ENCODE measurements around the gene DGKQ. TPM values are rescaled to one million over a fixed set of nuclear protein-coding genes. Genes with fewer than 3 reads are reported as not detected.

The DGKQ gene
- total and polyA plus RNA-seq, 9 of the 15 experiments (the other 6 are each of a cell fraction or from before 2014, with no cell fraction given) = 0.17 to 22.0 (median 5.6) TPM

GRCh38 chr4:951186-951585 lies 22.2 kb downstream of the DGKQ start:
- ChIA-PET POLR2A (interaction anchor here (1.0 kb wide), 1 partner anchor 19 kb away, joined by 4 read pairs; the partner anchor contains the start of gene TMEM175), CTCF (ENCODE audit: low intra/inter-chr PET ratio) (no interaction called here)
- H3K9me1 ChIP-seq (ENCODE audit: control insufficient read depth, insufficient read depth, low read length) = no peaks in the 10 kb centered on the region
- 40% methylated on average over 4 of the region's 7 CpGs for WGBS (ENCODE audit: insufficient coverage, low coverage, missing lambda C conversion rate)
- H3K27ac ChIP-seq (ENCODE audit: extremely low read depth, low read depth, low read length) = no peak overlapping the region
- H3K9ac ChIP-seq (ENCODE audit: insufficient read depth in 1 of 2, low read depth in 2 of 2, low read length in 2 of 2) = peak overlapping the region in 1 of 2 experiments; percentile 37; a peak in 1 of 4 replicates
- no peaks in the 10 kb centered on the region for H3K9me3 ChIP-seq (replicated peaks; ENCODE audit: control insufficient read depth, insufficient read depth, low read depth, low read length)
- no peak overlapping the region for H3K4me2 ChIP-seq (ENCODE audit: insufficient read depth, low read length)
- no peak for FAIRE-seq
- no peaks in the 10 kb centered on the region for H3K36me3 ChIP-seq (ENCODE audit: control insufficient read depth, insufficient read depth, low read length)
- in situ Hi-C loops (cut with MboI) (no loop called here), intact Hi-C loops (cut with micrococcal nuclease) (no loop called here)
- peaks cover 0 to 48% of the 10 kb centered on the region in 2 experiments; a peak in 2 of 5 replicates for H3K4me1 ChIP-seq (replicated peaks in 1 of 2; ENCODE audit: control insufficient read depth in 2 of 2, insufficient read depth in 2 of 2, low read length in 2 of 2)
- no peak overlapping the region for H3K4me3 ChIP-seq
- ATAC-seq = no peak
- H2AFZ ChIP-seq (ENCODE audit: low read depth, low read length) = no peak overlapping the region
- no peak for DNase-seq (ENCODE audit: extremely low read depth in 1 of 4, low spot score in 3 of 4)
- no peaks in the 10 kb centered on the region for H3K27me3 ChIP-seq (ENCODE audit: control insufficient read depth in 2 of 2, insufficient read depth in 2 of 2, low read length in 2 of 2)
- no peaks in the 10 kb centered on the region for H3K79me2 ChIP-seq (ENCODE audit: control insufficient read depth, insufficient read depth, low read length)
- 0 out of 2 replicates have a peak, but pooled peaks cover under 1% of the 10 kb centered on the region for H4K20me1 ChIP-seq (replicated peaks; ENCODE audit: control insufficient read depth, insufficient read depth, low read length)
- no peak for TF ChIP-seq SMARCC2 (IDR thresholded peaks at IDR 0.05; ENCODE audit: low read depth)
- no peak for TF ChIP-seq SP1 (CRISPR knock-in tag; IDR thresholded peaks at IDR 0.05)
- TF ChIP-seq, protein P1, sequence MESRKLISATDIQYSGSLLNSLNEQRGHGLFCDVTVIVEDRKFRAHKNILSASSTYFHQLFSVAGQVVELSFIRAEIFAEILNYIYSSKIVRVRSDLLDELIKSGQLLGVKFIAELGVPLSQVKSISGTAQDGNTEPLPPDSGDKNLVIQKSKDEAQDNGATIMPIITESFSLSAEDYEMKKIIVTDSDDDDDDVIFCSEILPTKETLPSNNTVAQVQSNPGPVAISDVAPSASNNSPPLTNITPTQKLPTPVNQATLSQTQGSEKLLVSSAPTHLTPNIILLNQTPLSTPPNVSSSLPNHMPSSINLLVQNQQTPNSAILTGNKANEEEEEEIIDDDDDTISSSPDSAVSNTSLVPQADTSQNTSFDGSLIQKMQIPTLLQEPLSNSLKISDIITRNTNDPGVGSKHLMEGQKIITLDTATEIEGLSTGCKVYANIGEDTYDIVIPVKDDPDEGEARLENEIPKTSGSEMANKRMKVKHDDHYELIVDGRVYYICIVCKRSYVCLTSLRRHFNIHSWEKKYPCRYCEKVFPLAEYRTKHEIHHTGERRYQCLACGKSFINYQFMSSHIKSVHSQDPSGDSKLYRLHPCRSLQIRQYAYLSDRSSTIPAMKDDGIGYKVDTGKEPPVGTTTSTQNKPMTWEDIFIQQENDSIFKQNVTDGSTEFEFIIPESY (CRISPR knock-in tag; IDR thresholded peaks at IDR 0.05) = no peak
- no peak for TF ChIP-seq SNIP1 (IDR thresholded peaks at IDR 0.05; ENCODE audit: low read depth)
- no peak for TF ChIP-seq DIDO1 (tag; IDR thresholded peaks at IDR 0.05; ENCODE audit: low read depth)
- no peak for TF ChIP-seq EP300 (IDR thresholded peaks at IDR 0.05; ENCODE audit: low read length)
- TF ChIP-seq LARP7 (IDR thresholded peaks at IDR 0.05) = no peak
- TF ChIP-seq MIER1 (IDR thresholded peaks at IDR 0.05; ENCODE audit: low read depth) = no peak
- no peak for TF ChIP-seq SMAD2 (IDR thresholded peaks at IDR 0.05; ENCODE audit: low read depth, low read length)
- no peak for TF ChIP-seq CBX2 (IDR thresholded peaks at IDR 0.05; ENCODE audit: insufficient read depth, low read length, poor library complexity, severe bottlenecking)
- TF ChIP-seq PHF8 (IDR thresholded peaks at IDR 0.05; ENCODE audit: borderline replicate concordance, low read length) = no peak
- no peak for TF ChIP-seq DNMT1 (IDR thresholded peaks at IDR 0.05)
- TF ChIP-seq ESRRA (IDR thresholded peaks at IDR 0.05; ENCODE audit: borderline replicate concordance, low read depth) = no peak
- no peak for TF ChIP-seq CCNT2 (IDR thresholded peaks at IDR 0.05; ENCODE audit: borderline replicate concordance, extremely low read depth, insufficient read length, low read depth, low read length)
- TF ChIP-seq TEAD1 (CRISPR knock-in tag; IDR thresholded peaks at IDR 0.05) = no peak
- TF ChIP-seq ZNF79 (CRISPR knock-in tag; IDR thresholded peaks at IDR 0.05; ENCODE audit: low read depth) = no peak
- TF ChIP-seq ZNF75A (CRISPR knock-in tag; IDR thresholded peaks at IDR 0.05) = no peak
- no TSS peak for BruUV-seq (replicated peaks)
